ENCODE data around the gene TCEANC.
"Not testable (repeated sequence)": the region's sequence is repeated elsewhere in the genome, so short reads cannot be mapped to it uniquely, and the experiment has no call there.

- TF ChIP-seq FOXM1 (IDR thresholded peaks at IDR 0.05; ENCODE audit: borderline replicate concordance); SUZ12 (IDR thresholded peaks at IDR 0.05); FOXK2 (IDR thresholded peaks at IDR 0.05); SP1 (IDR thresholded peaks at IDR 0.05); FOXA1 (IDR thresholded peaks at IDR 0.05); ELF4 (IDR thresholded peaks at IDR 0.05); ZNF384 (IDR thresholded peaks at IDR 0.05): not testable (repeated sequence)
Measured at GRCh38 chrX:13641684-13642083, 11.3 kb upstream of the TCEANC start.

All from HEK293T (cell line).